MM.1S (cell line): Measurements from ENCODE around the gene SPOCK3.

Experiments used
- CTCF ChIP-seq: fragments of 300-600 bp; sonication (generic); IDR thresholded peaks from 2 replicates; pipeline ENCODE4 v1.5.1; 2016; ENCODE audit warnings: antibody characterized with exemption, low read length, mixed read lengths
- EZH2 ChIP-seq: fragments of 300-600 bp; sonication (generic); optimal IDR thresholded peaks from 2 replicates; pipeline ENCODE3; 2017; ENCODE audit warnings: low read depth, mild to moderate bottlenecking, antibody characterized with exemption, low read length, mixed read lengths

GRCh38 chr4:167248271-167248670 is 14.0 kb upstream of the SPOCK3 start:
- TF ChIP-seq CTCF (no peak), EZH2 (no peak)
